NCI-H446 treated with DMSO at 0.1 percent for 48 hours (cell line): ENCODE results near the gene LRRC59.

Source experiments
- DNase-seq: peaks from one replicate; lab custom pipeline; 2025; lab: John Stamatoyannopoulos, UW

LRRC59 gene

DNA sequence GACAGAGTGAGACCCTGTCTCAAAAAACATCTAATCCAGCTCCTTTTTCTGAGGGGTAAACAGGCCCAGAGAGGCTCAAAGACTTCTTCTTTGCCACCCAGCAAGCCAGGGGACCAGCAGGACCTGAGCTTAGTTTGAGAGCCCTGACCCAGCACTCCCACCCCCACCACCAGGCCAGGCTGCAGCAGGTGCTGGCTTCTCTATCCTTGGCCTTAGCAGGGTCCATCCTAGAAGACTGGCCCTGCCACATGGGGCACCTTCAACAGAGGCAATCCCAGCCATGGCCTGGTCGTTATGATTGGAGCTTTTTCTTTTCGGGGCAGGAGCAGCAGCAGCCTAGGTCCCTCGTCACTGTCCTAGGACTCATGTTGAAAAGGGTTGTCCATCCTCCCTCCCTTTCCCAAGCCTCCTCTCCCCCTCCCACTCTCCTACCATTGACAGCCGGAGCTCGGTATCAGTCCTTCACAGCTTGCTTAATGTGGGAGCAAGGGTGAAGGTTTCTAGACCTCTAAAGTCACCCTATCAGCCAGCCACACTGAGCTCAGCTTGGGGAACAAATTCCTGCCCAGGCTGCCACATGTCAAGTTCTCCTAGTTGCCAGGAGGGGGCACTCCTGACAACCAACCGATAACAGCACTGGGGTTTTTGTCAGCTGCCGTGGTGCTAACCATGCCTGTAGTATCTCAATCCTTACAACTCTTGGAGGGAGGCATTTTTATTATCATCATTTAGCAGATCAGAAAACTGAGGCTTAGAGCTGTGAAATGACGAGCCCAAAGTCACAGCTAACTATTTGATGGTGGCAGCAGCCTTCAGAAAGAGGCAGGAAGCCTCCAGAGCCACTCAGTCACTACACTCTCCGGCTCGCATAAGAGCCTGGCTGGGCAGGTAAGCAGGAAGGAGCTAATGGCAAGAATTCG, 35.5 kb downstream of the LRRC59 start:
- DNase-seq = peak; percentile 4

GRCh38 chr17:50360486-50361115, 36.7 kb downstream of the LRRC59 start:
- no peak for DNase-seq

DNA sequence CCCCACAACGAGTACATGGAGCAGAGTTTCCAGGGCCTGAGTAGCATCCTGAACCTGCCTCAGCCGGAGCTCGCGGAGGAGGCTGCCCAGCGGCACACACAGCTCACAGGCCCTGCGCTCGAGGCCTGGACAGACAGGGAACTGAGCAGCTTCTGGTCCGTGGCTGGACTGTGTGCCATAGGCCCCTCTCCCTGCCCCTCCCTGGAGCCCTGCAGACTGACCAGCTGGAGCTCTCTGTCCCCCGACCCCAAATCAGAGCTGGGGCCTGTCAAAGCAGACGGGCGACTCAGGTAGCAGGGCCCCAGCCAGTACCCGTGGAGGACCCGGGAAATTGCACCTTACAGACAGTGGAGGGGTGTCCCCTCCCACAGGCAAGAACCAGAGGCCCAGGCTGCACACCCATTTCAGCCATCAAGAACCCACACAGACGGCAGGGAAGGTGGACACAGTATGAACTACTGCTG, 37.3 kb downstream of the LRRC59 start:
- DNase-seq = no peak

GRCh38 chr17:50359005-50359699, 38.2 kb downstream of the LRRC59 start:
- DNase-seq = no peak

DNA sequence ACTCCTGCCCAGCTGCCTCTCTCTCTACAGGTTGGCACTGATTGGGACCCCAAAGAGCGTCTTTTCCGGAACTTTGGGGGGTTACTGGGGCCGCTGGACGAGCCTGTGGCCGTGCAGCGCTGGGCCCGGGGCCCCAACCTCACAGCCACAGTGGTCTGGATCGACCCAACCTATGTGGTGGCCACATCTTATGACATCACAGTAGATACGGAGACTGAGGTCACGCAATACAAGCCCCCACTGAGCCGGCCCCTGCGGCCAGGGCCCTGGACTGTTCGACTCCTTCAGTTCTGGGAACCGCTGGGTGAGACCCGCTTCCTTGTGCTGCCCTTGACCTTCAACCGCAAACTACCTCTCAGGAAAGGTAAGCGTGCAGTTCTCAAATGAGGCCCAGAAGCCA, 39.1 kb downstream of the LRRC59 start:
- DNase-seq = no peak

DNA sequence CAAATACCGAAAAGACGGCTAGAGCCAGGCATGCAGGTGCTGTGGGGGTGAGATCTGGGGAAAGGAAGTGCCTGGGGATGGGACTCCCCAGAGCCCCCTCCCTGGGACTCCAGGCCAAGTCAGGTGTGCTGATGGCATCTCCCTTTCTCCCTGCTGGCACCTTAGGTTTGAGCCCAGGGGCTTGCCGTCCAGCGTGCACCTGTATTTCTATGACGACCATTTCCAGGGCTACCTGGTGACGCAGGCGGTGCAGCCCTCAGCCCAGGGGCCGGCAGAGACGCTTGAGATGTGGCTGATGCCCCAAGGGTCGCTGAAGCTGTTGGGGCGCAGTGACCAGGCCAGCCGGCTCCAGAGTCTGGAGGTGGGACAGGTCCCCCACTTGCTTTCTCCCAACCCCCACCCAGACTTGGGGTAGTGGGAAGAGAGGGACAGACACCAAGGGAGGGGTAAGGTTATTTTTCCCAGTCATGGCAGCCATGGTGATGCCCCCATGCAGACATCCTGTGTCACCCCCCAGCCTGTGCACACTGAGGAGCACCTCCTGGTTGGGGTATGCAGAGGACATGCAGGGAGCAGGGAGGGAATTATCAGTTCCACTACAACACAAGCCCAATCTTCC, 40.3 kb downstream of the LRRC59 start:
- no peak for DNase-seq

- no peak for DNase-seq
These were observed 40.9 kb downstream of the LRRC59 start for GRCh38 chr17:50356418-50356817.

DNA sequence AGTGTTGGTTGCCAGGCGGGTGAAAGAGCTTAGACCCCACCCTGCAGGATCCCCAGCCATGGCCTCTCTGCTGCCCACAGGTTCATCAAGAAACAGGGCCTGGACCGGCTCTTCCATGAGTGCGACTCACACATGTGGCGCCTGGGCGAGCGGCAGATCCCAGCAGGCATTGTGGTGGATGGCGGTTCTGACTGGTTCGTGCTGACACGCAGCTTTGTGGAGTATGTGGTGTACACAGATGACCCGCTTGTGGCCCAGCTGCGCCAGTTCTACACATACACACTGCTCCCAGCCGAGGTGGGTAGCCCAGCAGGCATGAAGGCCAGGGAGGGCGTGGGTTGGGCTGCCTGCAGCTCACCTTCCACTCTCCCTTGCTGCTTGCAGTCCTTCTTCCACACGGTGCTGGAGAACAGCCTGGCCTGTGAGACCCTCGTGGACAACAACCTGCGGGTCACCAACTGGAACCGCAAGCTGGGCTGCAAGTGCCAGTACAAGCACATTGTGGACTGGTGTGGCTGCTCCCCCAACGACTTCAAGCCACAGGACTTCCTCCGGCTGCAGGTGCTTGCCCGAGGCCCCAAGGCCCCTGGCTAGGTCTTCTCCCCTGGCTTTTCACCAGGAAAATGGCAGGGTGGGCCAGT, 41.5 kb downstream of the LRRC59 start:
- no peak for DNase-seq

- DNase-seq = no peak
These were observed 42.0 kb downstream of the LRRC59 start for GRCh38 chr17:50355336-50355700.

GRCh38 chr17:50354776-50355175, 42.5 kb downstream of the LRRC59 start:
- DNase-seq = no peak

GRCh38 chr17:50354198-50354597, 43.1 kb downstream of the LRRC59 start:
- no peak for DNase-seq

GRCh38 chr17:50353600-50354195, 43.6 kb downstream of the LRRC59 start:
- DNase-seq = no peak

DNA sequence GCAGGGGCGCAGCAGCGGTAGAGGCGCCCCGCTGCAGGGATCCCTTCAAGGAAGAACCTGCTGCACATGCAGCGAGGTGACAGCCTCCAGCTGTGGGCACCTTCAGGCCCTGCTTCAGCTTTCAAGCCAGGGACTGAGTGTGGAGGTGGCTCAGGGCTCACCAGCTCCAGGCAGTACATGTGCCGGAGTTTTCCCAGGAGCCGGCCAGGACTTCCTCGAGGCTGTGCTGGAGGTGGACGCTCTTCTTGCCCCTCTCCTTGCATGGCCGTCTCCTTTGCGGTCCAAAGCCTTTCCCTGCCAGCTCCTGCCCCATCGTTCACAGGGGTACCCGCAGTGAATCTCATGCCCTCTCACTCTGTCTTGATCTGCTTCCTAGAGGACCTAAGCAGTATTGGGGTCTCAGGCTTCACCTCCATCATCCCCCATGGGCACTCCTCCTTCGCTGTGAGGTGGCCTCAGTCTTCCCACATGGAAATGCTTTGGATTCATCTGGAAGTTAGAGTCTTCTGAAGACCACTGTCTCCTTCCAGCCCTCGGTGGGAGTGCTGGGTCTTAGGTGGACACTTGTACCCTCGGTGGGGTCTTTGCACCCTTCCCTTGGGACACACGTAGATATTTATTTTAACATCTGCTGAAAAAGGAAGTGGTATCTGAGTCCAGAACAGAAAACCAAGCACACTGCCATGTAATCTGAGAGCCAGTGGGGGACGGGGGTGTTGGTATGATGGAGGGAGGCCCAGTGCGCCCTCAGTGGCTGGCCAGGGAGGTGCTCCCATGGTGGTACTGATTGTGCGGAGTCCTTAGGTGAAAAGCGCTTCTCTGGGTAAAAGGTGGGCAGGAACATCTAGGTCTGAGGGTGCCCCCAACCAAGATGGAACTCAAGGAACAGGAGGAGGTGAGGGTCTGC, 44.4 kb downstream of the LRRC59 start:
- DNase-seq = no peak

DNA sequence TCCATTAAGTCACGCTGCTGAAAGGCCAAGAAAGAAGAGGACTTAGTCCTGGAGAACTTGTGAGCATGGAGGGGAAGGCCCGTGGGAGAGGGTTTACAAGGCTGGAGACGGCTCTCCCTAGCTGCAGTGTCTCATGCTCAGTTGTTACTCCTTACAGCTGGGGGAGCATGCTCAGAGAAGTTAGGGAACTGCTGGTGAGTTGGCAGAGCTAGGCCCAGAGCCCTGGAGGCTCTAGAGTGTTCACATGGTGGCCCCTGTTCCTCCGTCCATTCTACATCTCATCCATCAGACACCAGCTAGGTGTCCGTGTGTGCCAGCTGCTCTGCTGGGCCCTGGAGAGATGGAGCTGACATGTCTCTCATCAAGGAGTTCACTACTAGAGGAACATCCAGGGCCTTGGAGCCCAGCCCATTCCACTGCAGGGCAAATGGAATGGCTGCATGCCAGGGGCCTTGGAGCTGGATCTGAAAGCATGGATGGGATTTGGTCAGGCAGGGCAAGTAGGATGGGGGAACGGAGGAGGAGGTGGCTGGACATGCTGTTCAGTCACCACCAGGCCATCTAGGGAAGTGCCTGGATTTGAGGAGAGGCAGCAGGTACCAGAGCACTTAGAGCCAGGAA, 45.1 kb downstream of the LRRC59 start:
- DNase-seq = peak; percentile 19

DNA sequence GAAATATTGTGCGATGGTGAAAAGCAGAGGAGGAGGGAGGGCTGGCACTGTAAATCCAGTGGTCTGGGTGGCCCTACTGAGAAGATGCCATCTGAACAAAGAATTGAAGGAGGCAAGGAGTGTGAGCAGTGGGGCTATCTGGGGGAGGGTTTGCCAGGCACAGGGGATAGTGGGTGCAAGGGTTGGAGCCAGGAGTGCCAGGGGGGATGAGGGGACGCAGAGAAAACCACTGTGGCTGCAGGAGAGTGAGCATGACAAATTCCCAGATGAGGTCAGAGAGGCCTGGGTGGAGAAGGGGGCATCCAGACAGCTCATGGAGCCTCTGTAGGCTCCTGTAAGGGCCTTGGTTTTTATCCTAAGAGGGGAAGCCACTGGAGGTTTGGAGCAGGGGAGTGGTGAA, 46.6 kb downstream of the LRRC59 start:
- no peak for DNase-seq

DNA sequence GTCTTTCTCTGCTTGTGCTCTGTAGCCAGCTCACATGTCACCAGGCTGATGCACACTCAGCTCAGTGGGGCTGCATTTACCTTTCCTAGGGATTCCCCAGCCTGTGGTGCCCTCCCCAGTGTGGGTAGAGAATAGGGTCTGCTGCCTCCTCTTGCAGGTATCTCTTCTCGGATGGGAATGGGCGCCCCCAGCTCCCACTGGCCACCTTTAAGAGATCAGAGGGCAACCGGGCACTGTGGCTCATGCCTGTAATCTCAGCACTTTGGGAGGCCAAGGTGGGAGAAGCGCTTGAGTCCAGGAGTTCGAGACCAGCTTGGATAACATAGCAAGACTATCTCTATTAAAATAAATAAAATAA, 48.1 kb downstream of the LRRC59 start:
- DNase-seq = no peak

DNA sequence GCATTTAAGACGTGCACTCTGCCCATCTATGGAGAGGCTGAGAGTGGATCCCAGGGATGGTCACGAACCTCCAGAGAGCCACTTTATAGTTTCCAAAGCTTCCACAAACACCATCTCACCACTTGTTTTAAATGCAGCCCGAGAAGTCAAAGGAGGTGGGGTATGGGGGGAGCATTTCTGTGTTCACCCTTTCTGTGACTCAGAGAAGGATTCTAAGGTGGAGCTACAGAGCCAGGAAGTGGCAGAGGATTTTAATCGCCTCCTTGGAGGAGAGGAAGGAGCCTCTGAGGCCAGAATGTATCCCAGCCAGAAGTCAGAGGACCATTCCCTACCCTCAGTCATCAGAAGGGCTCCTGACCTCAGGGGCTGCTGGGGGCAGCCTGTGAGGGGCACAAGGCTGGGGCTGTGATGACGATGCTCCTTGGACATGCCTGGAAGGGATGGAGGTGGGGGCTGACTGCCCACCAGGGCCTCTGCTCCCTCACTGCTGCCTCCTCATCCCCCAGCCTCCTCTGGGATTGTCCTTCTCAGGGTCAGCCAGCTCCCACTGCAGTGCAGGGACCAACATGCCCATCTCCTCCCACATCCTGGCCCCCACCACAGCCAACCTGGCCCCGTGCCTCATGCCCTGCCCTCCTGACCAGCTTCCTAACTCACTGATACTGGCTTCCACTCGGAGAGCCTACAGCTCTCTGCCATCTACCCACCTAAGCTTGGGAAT, 48.6 kb downstream of the LRRC59 start:
- no peak for DNase-seq

DNA sequence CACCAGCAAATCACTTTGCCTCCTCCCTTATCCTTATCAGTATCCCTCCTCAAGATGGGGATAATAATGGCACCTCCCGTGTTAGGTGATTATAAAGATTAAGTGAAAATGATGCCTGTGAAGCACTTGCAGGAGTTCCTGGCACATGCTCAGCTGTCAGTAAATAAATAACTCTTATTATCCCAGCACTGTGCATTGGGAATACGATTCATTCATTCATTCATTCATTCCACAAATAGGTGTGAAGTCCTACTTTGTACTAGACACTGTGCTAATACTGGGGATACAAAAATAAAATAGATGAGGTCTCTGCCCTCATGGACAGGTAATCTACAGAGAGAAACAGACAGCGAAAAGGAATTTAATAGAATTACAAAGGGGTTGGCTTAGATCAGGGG, 49.4 kb downstream of the LRRC59 start:
- no peak for DNase-seq

DNA sequence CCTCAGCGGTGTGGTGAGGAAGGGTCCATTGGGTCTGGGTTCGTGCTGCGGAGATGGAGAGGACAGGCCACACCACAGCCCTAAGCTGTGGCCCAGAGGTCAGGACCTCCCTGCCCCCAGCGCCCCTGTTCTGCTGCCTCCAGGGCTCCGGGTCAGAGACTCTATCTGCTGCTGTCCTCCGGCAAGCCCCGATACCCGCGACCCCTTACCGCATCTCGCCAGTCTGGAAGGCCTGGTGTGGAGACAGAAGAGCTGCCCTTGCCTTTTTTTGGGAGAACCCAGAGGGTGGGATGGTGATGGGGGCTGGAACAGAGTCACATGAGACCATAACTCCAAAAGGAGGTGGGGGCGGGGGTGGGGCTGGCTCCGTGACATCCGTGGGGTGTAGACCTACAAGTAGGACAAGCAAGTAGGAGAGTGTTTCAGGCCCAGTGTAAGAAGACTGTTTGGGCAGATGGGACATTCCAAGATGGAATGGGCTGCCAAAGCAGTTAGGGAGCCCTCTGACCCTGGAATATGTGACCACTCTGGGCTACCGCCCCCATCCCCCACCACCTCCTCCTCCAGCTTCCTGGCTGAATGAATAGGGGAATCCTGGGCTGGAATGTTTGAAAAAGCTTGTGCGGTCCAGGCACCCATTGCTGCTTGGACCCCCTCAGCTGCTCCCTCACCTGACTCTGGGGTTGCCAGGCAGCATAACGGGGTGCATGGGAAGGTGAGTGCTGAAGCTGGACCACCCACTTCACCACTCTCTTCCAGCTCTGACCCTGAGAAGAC, 50.0 kb downstream of the LRRC59 start:
- DNase-seq = no peak
